Measurements from ENCODE around the gene CNTNAP2.

DNA sequence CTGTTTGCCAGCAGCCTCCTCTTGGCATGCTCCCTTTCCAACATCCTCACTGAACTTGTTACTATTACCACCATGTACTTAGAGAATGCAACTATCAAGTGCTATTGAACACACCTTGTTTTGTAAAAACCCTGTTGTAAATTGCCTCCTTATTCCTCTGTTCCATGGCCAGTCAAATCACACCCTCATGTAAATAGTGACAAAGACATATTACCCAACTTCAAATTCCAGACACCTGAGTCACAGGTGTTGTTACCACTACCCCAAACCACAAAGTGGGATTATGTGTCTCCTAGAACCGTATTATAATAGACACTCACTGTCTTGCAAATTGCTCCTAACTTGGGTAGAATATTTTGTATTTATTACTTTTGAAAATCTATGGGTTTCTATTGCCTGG lies 2210.8 kb downstream of the CNTNAP2 start:
- TF ChIP-seq, protein P1, sequence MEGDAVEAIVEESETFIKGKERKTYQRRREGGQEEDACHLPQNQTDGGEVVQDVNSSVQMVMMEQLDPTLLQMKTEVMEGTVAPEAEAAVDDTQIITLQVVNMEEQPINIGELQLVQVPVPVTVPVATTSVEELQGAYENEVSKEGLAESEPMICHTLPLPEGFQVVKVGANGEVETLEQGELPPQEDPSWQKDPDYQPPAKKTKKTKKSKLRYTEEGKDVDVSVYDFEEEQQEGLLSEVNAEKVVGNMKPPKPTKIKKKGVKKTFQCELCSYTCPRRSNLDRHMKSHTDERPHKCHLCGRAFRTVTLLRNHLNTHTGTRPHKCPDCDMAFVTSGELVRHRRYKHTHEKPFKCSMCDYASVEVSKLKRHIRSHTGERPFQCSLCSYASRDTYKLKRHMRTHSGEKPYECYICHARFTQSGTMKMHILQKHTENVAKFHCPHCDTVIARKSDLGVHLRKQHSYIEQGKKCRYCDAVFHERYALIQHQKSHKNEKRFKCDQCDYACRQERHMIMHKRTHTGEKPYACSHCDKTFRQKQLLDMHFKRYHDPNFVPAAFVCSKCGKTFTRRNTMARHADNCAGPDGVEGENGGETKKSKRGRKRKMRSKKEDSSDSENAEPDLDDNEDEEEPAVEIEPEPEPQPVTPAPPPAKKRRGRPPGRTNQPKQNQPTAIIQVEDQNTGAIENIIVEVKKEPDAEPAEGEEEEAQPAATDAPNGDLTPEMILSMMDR (IDR thresholded peaks at IDR 0.05; ENCODE audit: insufficient read depth, low read length, poor library complexity, severe bottlenecking), result no peak
- TF ChIP-seq EZH2phosphoT487 (conservative IDR thresholded peaks at IDR 0.05; ENCODE audit: low read length), result no peak
